Loucy (cell line): ENCODE results near the gene TMEM184A.

Experiments
- EZH2phosphoT487 ChIP-seq: fragments of 200-600 bp; IDR thresholded peaks from 2 replicates; pipeline ENCODE4 v1.6.1; 2018; ENCODE audit warnings: antibody characterized with exemption, mild to moderate bottlenecking, moderate library complexity, borderline replicate concordance
- TF ChIP-seq, protein P1 (sequence below): fragments of 200-600 bp; sonication (generic); conservative IDR thresholded peaks from 2 replicates; pipeline ENCODE4 v1.5.1; 2014; ENCODE audit warnings: mild to moderate bottlenecking, antibody characterized with exemption, low read length

DNA sequence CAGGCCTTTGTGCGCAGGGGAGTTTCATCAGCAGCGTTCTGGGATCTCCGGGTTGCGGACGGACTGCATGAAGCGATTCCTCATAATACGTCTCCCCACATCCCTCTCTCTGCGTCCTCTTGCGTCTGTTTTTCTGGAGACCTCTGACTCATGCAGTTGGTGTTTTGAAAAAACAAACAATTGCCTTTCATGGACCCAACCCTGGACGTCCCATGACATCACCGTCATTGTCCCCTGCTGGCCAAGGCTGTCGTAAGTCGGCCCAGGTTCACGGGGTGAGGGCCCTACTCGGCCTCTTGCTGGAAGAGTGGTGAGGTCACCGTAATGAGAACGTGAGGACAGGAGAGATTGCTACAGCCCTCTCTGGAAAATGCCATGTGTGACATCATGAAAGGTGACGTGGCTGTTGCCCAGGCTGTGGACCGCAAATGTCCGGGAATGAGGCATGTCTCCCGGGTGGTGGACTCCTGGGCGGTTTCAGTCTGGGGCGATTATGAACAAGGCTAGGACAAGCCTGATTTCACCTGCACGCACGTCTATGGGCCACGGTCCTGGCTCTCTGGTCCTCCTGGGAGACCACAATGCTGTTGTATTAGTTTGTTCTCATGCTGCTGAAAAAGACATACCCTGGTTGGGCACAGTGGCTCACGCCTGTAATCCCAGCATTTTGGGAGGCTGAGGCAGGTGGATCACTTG, 35.3 kb downstream of the TMEM184A start:
- TF ChIP-seq, protein P1, sequence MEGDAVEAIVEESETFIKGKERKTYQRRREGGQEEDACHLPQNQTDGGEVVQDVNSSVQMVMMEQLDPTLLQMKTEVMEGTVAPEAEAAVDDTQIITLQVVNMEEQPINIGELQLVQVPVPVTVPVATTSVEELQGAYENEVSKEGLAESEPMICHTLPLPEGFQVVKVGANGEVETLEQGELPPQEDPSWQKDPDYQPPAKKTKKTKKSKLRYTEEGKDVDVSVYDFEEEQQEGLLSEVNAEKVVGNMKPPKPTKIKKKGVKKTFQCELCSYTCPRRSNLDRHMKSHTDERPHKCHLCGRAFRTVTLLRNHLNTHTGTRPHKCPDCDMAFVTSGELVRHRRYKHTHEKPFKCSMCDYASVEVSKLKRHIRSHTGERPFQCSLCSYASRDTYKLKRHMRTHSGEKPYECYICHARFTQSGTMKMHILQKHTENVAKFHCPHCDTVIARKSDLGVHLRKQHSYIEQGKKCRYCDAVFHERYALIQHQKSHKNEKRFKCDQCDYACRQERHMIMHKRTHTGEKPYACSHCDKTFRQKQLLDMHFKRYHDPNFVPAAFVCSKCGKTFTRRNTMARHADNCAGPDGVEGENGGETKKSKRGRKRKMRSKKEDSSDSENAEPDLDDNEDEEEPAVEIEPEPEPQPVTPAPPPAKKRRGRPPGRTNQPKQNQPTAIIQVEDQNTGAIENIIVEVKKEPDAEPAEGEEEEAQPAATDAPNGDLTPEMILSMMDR, result no peak
- no peak for TF ChIP-seq EZH2phosphoT487
